Erythroblast (primary cell): ENCODE results near the gene ATP6V1F.

Experiments used
- GATA1 ChIP-seq: IDR thresholded peaks from 2 replicates; pipeline ENCODE4 v1.6.1; 2011; ENCODE audit warnings: low read depth, mild to moderate bottlenecking, control low read depth, low read length, moderate library complexity
- POLR2A ChIP-seq: IDR thresholded peaks from 2 replicates; pipeline ENCODE4 v1.6.1; 2011; ENCODE audit warnings: mild to moderate bottlenecking, low read length

DNA sequence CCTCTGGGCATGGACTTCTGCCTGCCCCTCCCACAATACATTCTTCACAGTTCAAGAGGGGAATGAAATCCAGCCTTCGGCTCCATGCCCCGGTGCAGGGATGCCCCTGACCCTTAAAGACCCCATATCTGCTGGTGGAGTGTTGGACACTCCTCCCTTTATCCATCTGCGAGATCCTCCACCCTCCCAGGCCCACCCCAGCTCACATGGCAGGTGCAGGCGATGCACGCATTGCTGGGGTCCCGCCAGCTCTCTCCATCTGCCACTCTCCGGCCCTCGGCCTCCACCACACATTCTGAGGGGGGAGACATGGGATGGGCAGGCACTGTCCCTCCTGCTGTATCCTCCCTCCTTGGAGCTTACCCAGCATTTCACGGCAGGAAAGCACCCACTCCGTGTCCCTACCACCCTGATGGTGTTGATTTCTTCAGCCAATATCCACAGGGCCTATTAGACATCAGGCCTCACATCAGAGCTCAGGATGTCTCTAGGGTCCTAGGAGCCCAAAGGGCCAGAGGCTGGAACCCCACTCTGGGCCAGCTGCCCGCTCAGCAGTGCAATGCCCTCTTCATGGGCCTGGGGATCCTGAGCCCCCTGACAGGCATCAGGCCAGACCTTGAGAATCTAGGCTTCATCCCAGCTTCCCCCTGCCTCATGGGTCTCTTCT is 18.3 kb downstream of the ATP6V1F start:
- TF ChIP-seq POLR2A (no peak), GATA1 (no peak)
